PFSK-1 (cell line): ENCODE results near the gene ODR4. TPM values are rescaled to one million over a fixed set of nuclear protein-coding genes. Genes with fewer than 3 reads are reported as not detected.

ENCODE experiments used
- FOXP2 ChIP-seq: optimal IDR thresholded peaks from 2 replicates; pipeline ENCODE3; 2011; ENCODE audit warnings: borderline replicate concordance, control low read depth, inconsistent platforms; ENCODE audit not compliant: insufficient read depth; ENCODE audit errors: extremely low read length, extremely low read depth
- POLR2AphosphoS5 ChIP-seq: IDR thresholded peaks from 2 replicates; pipeline ENCODE4 v1.6.1; 2012; ENCODE audit warnings: low read depth, mild to moderate bottlenecking, control low read depth, low read length, moderate library complexity
- SIN3A ChIP-seq: IDR thresholded peaks from 2 replicates; pipeline ENCODE4 v1.6.1; 2012; ENCODE audit warnings: mild to moderate bottlenecking, low read length, moderate library complexity, borderline replicate concordance; ENCODE audit not compliant: insufficient read depth
- TAF1 ChIP-seq: IDR thresholded peaks from 2 replicates; pipeline ENCODE4 v1.6.1; 2012; ENCODE audit warnings: low read length, control low read depth, borderline replicate concordance; ENCODE audit not compliant: insufficient read depth
- polyA plus RNA-seq: library from polyadenylated mRNA; unstranded; fragments of >200 nt; gene quantifications from one replicate; pipeline ENCODE4 v1.2.1, GENCODE V29; 2012; ENCODE audit warnings: low read depth, missing spikeins; ENCODE audit not compliant: insufficient read length
- TF ChIP-seq, protein P1 (sequence below), 2 experiments: IDR thresholded peaks; 2 replicates each; pipeline versions ENCODE4 v1.6.1 to v1.8.0; 2011 to 2012; ENCODE audit warnings: low read depth in 2 of 2, low read length in 2 of 2, control low read depth in 1 of 2, inconsistent platforms in 1 of 2, mild to moderate bottlenecking in 1 of 2, moderate library complexity in 1 of 2; ENCODE audit not compliant: insufficient read depth in 1 of 2

The ODR4 gene
- polyA plus RNA-seq, result 5.0 TPM

DNA sequence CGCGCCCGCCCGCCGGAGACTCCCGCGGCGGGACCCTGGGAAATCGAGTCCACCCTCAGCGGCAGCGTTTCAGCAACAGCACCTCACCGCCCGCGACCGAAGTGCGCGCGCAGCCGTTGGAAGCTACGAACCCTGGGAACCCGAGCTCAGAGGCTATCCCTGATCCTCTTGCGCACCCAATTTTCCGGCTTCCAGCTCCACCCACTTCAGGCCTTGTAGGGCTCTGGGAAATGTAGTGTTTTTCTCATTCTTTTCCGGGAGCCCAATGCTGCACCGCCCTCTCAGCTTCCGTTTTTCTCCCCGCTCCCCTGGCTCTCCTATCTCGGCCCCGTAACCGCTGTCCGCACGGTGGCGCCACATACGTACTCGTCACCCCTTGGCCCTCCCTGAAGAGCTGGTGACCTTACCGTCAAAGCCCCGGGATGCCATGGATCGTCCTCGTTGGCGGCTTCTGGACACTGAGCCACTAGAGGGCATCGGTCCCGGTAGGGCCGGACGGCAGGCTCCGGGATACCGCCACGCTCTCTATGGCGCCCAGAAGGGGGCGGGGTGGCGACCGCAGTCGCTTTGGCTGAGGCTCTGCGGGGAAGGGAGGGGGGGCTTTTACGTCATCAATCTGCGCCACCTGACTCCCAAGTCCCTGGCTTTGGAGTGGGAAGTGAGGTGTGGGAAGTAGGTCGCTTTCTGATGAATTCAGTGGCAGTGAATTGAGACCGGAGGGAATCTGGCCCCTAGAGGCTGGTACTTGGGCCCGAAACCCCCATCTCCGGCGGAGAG, at the start of gene ODR4, which contains the start of gene TPR:
TSS of gene ODR4 (plus strand) at position 687 of the 777 bp plus-strand sequence. CDS start 3,948 bp downstream, outside the sequence.
TSS of gene TPR (minus strand) at position 102 of the 777 bp plus-strand sequence. CDS start 225 bp downstream, outside the sequence.
- TF ChIP-seq FOXP2 (peak; percentile 67), POLR2AphosphoS5 (peak; percentile 92), SIN3A (peak; percentile 44; the same call in 1 of the 2 replicates), TAF1 (peak; percentile 91)
- TF ChIP-seq, protein P1, sequence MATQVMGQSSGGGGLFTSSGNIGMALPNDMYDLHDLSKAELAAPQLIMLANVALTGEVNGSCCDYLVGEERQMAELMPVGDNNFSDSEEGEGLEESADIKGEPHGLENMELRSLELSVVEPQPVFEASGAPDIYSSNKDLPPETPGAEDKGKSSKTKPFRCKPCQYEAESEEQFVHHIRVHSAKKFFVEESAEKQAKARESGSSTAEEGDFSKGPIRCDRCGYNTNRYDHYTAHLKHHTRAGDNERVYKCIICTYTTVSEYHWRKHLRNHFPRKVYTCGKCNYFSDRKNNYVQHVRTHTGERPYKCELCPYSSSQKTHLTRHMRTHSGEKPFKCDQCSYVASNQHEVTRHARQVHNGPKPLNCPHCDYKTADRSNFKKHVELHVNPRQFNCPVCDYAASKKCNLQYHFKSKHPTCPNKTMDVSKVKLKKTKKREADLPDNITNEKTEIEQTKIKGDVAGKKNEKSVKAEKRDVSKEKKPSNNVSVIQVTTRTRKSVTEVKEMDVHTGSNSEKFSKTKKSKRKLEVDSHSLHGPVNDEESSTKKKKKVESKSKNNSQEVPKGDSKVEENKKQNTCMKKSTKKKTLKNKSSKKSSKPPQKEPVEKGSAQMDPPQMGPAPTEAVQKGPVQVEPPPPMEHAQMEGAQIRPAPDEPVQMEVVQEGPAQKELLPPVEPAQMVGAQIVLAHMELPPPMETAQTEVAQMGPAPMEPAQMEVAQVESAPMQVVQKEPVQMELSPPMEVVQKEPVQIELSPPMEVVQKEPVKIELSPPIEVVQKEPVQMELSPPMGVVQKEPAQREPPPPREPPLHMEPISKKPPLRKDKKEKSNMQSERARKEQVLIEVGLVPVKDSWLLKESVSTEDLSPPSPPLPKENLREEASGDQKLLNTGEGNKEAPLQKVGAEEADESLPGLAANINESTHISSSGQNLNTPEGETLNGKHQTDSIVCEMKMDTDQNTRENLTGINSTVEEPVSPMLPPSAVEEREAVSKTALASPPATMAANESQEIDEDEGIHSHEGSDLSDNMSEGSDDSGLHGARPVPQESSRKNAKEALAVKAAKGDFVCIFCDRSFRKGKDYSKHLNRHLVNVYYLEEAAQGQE (IDR thresholded peaks at IDR 0.05; ENCODE audit: insufficient read depth in 1 of 2, low read depth in 2 of 2, low read length in 2 of 2), result 0 out of 4 replicates have a peak, but pooled peaks of 1 of the 2 experiments have one; percentile 29

GRCh38 chr1:186326009-186326408, 49.6 kb upstream of the ODR4 start:
- TF ChIP-seq POLR2AphosphoS5 (no peak), SIN3A (no peak), TAF1 (no peak), FOXP2 (no peak)
- TF ChIP-seq, protein P1 (IDR thresholded peaks at IDR 0.05; ENCODE audit: insufficient read depth in 1 of 2, low read depth in 2 of 2, low read length in 2 of 2), result no peak

DNA sequence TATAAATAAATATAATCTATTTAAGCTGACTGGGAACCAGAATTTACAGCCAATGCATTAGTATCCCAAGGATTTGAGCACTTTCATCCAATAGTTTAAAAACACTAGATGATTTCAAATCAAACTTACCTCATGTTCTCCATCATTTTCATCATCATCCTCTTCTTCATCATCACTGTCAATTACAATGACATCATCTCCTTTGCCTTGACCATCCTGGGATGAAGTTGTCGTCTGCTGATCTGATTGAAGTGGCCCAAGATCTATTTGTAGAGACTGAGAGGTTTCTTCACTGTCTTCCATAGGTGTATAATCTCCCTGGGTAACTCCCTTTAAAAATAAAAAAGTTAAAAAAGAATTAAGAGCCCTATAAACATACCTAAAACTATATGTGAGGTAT, 48.3 kb upstream of the ODR4 start:
- TF ChIP-seq FOXP2 (no peak), POLR2AphosphoS5 (no peak), TAF1 (no peak), SIN3A (no peak)
- TF ChIP-seq, protein P1 (IDR thresholded peaks at IDR 0.05; ENCODE audit: insufficient read depth in 1 of 2, low read depth in 2 of 2, low read length in 2 of 2), result no peak

- TF ChIP-seq TAF1 (no peak), FOXP2 (no peak), SIN3A (no peak), POLR2AphosphoS5 (no peak)
- TF ChIP-seq, protein P1 (IDR thresholded peaks at IDR 0.05; ENCODE audit: insufficient read depth in 1 of 2, low read depth in 2 of 2, low read length in 2 of 2), result no peak
Measured at GRCh38 chr1:186330758-186331157, 44.9 kb upstream of the ODR4 start.
